ENCODE results near the gene KMO.

Gene KMO

DNA sequence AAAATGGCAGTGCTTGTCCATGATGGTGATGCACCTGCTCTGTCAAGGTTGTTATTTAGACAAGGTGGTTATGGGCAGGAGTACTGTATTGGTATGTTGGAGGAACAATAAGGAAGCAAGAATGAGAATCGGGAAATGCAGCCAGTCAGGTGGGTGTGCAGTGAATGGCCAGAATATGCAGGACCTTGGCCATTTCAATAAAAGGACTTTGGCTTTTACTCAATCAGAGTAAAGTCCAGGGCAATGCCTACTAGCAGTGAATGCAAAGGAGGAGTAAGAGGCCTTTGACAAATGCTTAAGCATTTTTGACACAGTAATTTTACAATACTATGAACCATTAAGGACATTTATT lies 110.4 kb downstream of the KMO start:
- H3K27ac ChIP-seq (ENCODE audit: low read depth, low read length), result no peak overlapping the region
- H3K4me1 ChIP-seq (ENCODE audit: control insufficient read depth in 1 of 2, insufficient read depth in 2 of 2, low read length in 2 of 2), result peaks cover 5 to 14% of the 10 kb centered on the region in 2 donors
- H3K4me3 ChIP-seq (ENCODE audit: low read depth in 1 of 2, low read length in 2 of 2), result no peak overlapping the region
- no peaks in the 10 kb centered on the region for H3K27me3 ChIP-seq (ENCODE audit: control insufficient read depth in 1 of 2, insufficient read depth in 2 of 2, low read length in 2 of 2)
- no peaks in the 10 kb centered on the region for H3K36me3 ChIP-seq (ENCODE audit: control insufficient read depth in 1 of 2, insufficient read depth in 2 of 2, low read length in 2 of 2)
- H3K9ac ChIP-seq (ENCODE audit: low read depth in 1 of 2, low read length in 2 of 2), result no peak overlapping the region
- no peaks in the 10 kb centered on the region for H3K9me3 ChIP-seq (ENCODE audit: control insufficient read depth in 1 of 2, low read length in 2 of 2)

GRCh38 chr1:241644259-241644658 lies 112.1 kb downstream of the KMO start:
- H3K9me3 ChIP-seq (ENCODE audit: control insufficient read depth in 1 of 2, low read length in 2 of 2), result no peaks in the 10 kb centered on the region
- H3K27me3 ChIP-seq (ENCODE audit: control insufficient read depth in 1 of 2, insufficient read depth in 2 of 2, low read length in 2 of 2), result no peaks in the 10 kb centered on the region
- H3K4me1 ChIP-seq (ENCODE audit: control insufficient read depth in 1 of 2, insufficient read depth in 2 of 2, low read length in 2 of 2), result peaks cover under 1 to 5% of the 10 kb centered on the region in 2 donors
- H3K27ac ChIP-seq (ENCODE audit: low read depth, low read length), result no peak overlapping the region
- H3K9ac ChIP-seq (ENCODE audit: low read depth in 1 of 2, low read length in 2 of 2), result no peak overlapping the region
- no peak overlapping the region for H3K4me3 ChIP-seq (ENCODE audit: low read depth in 1 of 2, low read length in 2 of 2)
- H3K36me3 ChIP-seq (ENCODE audit: control insufficient read depth in 1 of 2, insufficient read depth in 2 of 2, low read length in 2 of 2), result no peaks in the 10 kb centered on the region

GRCh38 chr1:241645199-241645598 lies 113.0 kb downstream of the KMO start:
- Histone ChIP-seq H3K27ac (ENCODE audit: low read depth, low read length) (no peak overlapping the region), H3K36me3 (ENCODE audit: control insufficient read depth in 1 of 2, insufficient read depth in 2 of 2, low read length in 2 of 2) (no peaks in the 10 kb centered on the region), H3K9me3 (ENCODE audit: control insufficient read depth in 1 of 2, low read length in 2 of 2) (no peaks in the 10 kb centered on the region)

More at GRCh38 chr1:241645199-241645598, 113.0 kb downstream of the KMO start:
- H3K27me3 ChIP-seq (ENCODE audit: control insufficient read depth in 1 of 2, insufficient read depth in 2 of 2, low read length in 2 of 2), result no peaks in the 10 kb centered on the region
- H3K9ac ChIP-seq (ENCODE audit: low read depth in 1 of 2, low read length in 2 of 2), result no peak overlapping the region
- H3K4me1 ChIP-seq (ENCODE audit: control insufficient read depth in 1 of 2, insufficient read depth in 2 of 2, low read length in 2 of 2), result peaks cover 0 to 5% of the 10 kb centered on the region in 2 donors
- H3K4me3 ChIP-seq (ENCODE audit: low read depth in 1 of 2, low read length in 2 of 2), result no peak overlapping the region
